HG02970 (cell line): ENCODE measurements around the gene PSG1.
"Not testable (repeated sequence)": the region's sequence is repeated elsewhere in the genome, so short reads cannot be mapped to it uniquely, and the experiment has no call there.

Experiments
- ATAC-seq: cut with Tn5 transposase; IDR thresholded peaks from one replicate; pipeline ENCODE4 v1.9.1; 2021; ENCODE audit warnings: mild to moderate bottlenecking, moderate library complexity, moderate number of reproducible peaks; ENCODE audit not compliant: unreplicated experiment, low FRiP score

Gene PSG1

GRCh38 chr19:42882730-42883129 lies 3.2 kb upstream of the PSG1 start:
- ATAC-seq, result not testable (repeated sequence)

- ATAC-seq, result not testable (repeated sequence)
Observed at GRCh38 chr19:42882010-42882409, 2.5 kb upstream of the PSG1 start.

- ATAC-seq, result not testable (repeated sequence)
Observed at GRCh38 chr19:42881279-42881678, 1.8 kb upstream of the PSG1 start.

GRCh38 chr19:42880621-42881020 lies 1.1 kb upstream of the PSG1 start:
- not testable (repeated sequence) for ATAC-seq

- not testable (repeated sequence) for ATAC-seq
Observed at GRCh38 chr19:42876596-42876995, 2.9 kb downstream of the PSG1 start.

- not testable (repeated sequence) for ATAC-seq
Observed at GRCh38 chr19:42875881-42876280, 3.6 kb downstream of the PSG1 start.

GRCh38 chr19:42874901-42875813 lies 4.4 kb downstream of the PSG1 start:
- not testable (repeated sequence) for ATAC-seq

GRCh38 chr19:42874136-42874535 lies 5.4 kb downstream of the PSG1 start:
- ATAC-seq, result not testable (repeated sequence)

- no peak for ATAC-seq
Observed at GRCh38 chr19:42872608-42873007, 6.9 kb downstream of the PSG1 start.

- ATAC-seq, result no peak
Observed at GRCh38 chr19:42857544-42857867, 22.0 kb downstream of the PSG1 start.

GRCh38 chr19:42856866-42857543 lies 22.5 kb downstream of the PSG1 start:
- not testable (repeated sequence) for ATAC-seq

GRCh38 chr19:42854745-42855144 lies 24.8 kb downstream of the PSG1 start:
- ATAC-seq, result not testable (repeated sequence)

GRCh38 chr19:42853231-42853630 lies 26.3 kb downstream of the PSG1 start:
- ATAC-seq, result not testable (repeated sequence)

GRCh38 chr19:42852821-42853220 lies 26.7 kb downstream of the PSG1 start:
- ATAC-seq, result not testable (repeated sequence)

- ATAC-seq, result not testable (repeated sequence)
Observed at GRCh38 chr19:42851718-42852280, 27.7 kb downstream of the PSG1 start.

GRCh38 chr19:42850981-42851717 lies 28.4 kb downstream of the PSG1 start:
- no peak for ATAC-seq

- ATAC-seq, result no peak
Observed at GRCh38 chr19:42846597-42846996, 32.9 kb downstream of the PSG1 start.

GRCh38 chr19:42843631-42844030 lies 35.9 kb downstream of the PSG1 start:
- not testable (repeated sequence) for ATAC-seq

- ATAC-seq, result not testable (repeated sequence)
Observed at GRCh38 chr19:42832746-42833442, 46.6 kb downstream of the PSG1 start.
